Measurements from ENCODE around the gene GALNT10. TPM values are rescaled to one million over a fixed set of nuclear protein-coding genes. Genes with fewer than 3 reads are reported as not detected.

Gene GALNT10
- total RNA-seq, 2 experiments from 2014 or later = 12.9 to 15.2 TPM

DNA sequence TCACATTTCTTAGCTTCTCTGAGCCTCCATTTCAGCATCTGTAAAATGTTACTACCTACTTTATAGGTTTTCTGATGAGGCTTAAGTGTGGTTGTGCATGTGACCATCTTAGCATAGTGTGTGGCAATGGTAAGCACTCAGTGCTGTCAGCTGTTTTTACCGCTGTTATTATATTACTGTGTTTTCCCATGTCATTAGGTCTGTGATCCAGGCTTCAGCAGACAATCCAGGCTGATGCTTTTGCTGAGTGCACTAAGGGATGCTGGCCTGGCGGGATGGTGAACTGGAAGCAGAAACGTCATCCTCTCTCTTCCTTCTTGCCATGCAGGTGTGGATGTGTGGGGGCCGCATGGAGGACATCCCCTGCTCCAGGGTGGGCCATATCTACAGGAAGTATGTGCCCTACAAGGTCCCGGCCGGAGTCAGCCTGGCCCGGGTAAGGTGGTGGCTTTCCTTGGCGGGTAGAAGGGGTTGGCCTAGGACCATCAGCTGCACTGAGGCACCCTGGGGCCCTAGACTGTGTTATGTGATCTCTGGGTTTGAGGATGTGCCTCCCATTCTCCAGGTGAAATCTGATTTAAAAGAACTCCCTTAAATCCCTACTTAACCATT, 213.3 kb downstream of the GALNT10 start:
- ChIA-PET CTCF (interaction anchor here (1.1 to 5.9 kb wide), 21 partner anchors 9 to 434 kb away, joined by 3 to 132 read pairs (median 7); partner anchors contain the start of gene GALNT10), POLR2A (interaction anchor here (1.1 to 1.5 kb wide), 2 partner anchors 206 to 332 kb away, joined by 4 read pairs; no protein-coding TSS in a partner anchor)
- no peak overlapping the region for H3K27ac Mint-ChIP-seq

GRCh38 chr5:154405078-154405792, 214.7 kb downstream of the GALNT10 start:
- peak overlapping the region; percentile 53 for H3K4me3 Mint-ChIP-seq
- TF ChIP-seq, protein P1, sequence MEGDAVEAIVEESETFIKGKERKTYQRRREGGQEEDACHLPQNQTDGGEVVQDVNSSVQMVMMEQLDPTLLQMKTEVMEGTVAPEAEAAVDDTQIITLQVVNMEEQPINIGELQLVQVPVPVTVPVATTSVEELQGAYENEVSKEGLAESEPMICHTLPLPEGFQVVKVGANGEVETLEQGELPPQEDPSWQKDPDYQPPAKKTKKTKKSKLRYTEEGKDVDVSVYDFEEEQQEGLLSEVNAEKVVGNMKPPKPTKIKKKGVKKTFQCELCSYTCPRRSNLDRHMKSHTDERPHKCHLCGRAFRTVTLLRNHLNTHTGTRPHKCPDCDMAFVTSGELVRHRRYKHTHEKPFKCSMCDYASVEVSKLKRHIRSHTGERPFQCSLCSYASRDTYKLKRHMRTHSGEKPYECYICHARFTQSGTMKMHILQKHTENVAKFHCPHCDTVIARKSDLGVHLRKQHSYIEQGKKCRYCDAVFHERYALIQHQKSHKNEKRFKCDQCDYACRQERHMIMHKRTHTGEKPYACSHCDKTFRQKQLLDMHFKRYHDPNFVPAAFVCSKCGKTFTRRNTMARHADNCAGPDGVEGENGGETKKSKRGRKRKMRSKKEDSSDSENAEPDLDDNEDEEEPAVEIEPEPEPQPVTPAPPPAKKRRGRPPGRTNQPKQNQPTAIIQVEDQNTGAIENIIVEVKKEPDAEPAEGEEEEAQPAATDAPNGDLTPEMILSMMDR (IDR thresholded peaks at IDR 0.05) = peak; percentile 89
- no peak overlapping the region for H3K27ac Mint-ChIP-seq
- intact Hi-C loops (cut with micrococcal nuclease) = loop anchor here (1.0 to 10.0 kb wide), 2 partner anchors 333 to 430 kb away; no protein-coding TSS in a partner anchor
- peak; percentile 100 for ATAC-seq
- H3K9me3 Mint-ChIP-seq = no peaks in the 10 kb centered on the region
- POLR2A ChIA-PET = interaction anchor here (0.9 to 1.5 kb wide), 2 partner anchors 225 to 333 kb away, joined by 3 to 4 read pairs; no protein-coding TSS in a partner anchor
- DNase-seq = peak; percentile 86
- CTCF ChIA-PET = interaction anchor here (0.6 to 5.9 kb wide), 50 partner anchors 8 to 436 kb away, joined by 3 to 132 read pairs (median 4); partner anchors contain the start of gene GALNT10
- H3K36me3 Mint-ChIP-seq (ENCODE audit: low read depth) = no peaks in the 10 kb centered on the region
- H3K4me1 Mint-ChIP-seq (ENCODE audit: low read depth) = peaks cover 7% of the 10 kb centered on the region
- H3K27me3 Mint-ChIP-seq = no peaks in the 10 kb centered on the region

More for the DNA sequence above, 213.3 kb downstream of the GALNT10 start:
- Mint-ChIP-seq H3K4me1 (ENCODE audit: low read depth) (peaks cover 7% of the 10 kb centered on the region), H3K27me3 (no peaks in the 10 kb centered on the region), H3K36me3 (ENCODE audit: low read depth) (no peaks in the 10 kb centered on the region), H3K9me3 (no peaks in the 10 kb centered on the region), H3K4me3 (no peak overlapping the region)
- ATAC-seq (no peak), DNase-seq (no peak)
- intact Hi-C loops (cut with micrococcal nuclease) = loop anchor here (10.0 kb wide), 1 partner anchor 429 kb away; no protein-coding TSS in a partner anchor
- TF ChIP-seq, protein P1 (IDR thresholded peaks at IDR 0.05) = no peak

DNA sequence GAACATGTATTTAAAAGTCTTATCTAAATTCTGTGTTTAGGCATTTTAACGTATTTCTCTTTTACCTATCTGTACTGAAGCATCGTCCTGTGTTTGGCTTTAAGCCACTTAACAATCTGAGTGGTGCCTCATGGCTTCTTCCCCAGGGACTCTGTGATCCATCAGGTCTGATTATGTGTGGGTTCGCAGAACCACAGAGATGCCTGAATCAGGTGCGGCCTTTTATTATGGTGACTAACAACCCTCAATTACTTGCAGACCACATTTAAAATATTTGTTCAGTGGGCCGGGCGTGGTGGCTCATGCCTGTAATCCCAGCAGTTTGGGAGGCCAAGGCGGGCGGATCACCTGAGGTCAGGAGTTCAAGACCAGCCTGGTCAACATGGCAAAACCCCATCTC, 215.7 kb downstream of the GALNT10 start:
- DNase-seq = no peak
- Mint-ChIP-seq H3K27ac (no peak overlapping the region), H3K4me3 (no peak overlapping the region), H3K4me1 (ENCODE audit: low read depth) (peaks cover 7% of the 10 kb centered on the region), H3K36me3 (ENCODE audit: low read depth) (no peaks in the 10 kb centered on the region), H3K27me3 (no peaks in the 10 kb centered on the region), H3K9me3 (no peaks in the 10 kb centered on the region)
- ChIA-PET POLR2A (no interaction called here), CTCF (interaction anchor here (0.7 to 5.9 kb wide), 11 partner anchors 9 to 431 kb away, joined by 3 to 132 read pairs (median 12); partner anchors contain the start of gene GALNT10)
- no peak for ATAC-seq
- TF ChIP-seq, protein P1 (IDR thresholded peaks at IDR 0.05) = no peak
- intact Hi-C loops (cut with micrococcal nuclease) = loop anchor here (10.0 kb wide), 1 partner anchor 431 kb away; no protein-coding TSS in a partner anchor

GRCh38 chr5:154406826-154407225, 216.3 kb downstream of the GALNT10 start:
- no peak overlapping the region for H3K27ac Mint-ChIP-seq
- CTCF ChIA-PET = interaction anchor here (1.1 to 5.9 kb wide), 5 partner anchors 15 to 431 kb away, joined by 3 to 132 read pairs (median 15); no protein-coding TSS in a partner anchor
- intact Hi-C loops (cut with micrococcal nuclease) = loop anchor here (10.0 kb wide), 1 partner anchor 432 kb away; no protein-coding TSS in a partner anchor

More at GRCh38 chr5:154406826-154407225, 216.3 kb downstream of the GALNT10 start:
- Mint-ChIP-seq H3K9me3 (no peaks in the 10 kb centered on the region), H3K27me3 (no peaks in the 10 kb centered on the region), H3K36me3 (ENCODE audit: low read depth) (no peaks in the 10 kb centered on the region), H3K4me3 (no peak overlapping the region), H3K4me1 (ENCODE audit: low read depth) (peaks cover 7% of the 10 kb centered on the region)
- DNase-seq (no peak), ATAC-seq (no peak)
- POLR2A ChIA-PET = no interaction called here
- TF ChIP-seq, protein P1 (IDR thresholded peaks at IDR 0.05) = no peak

Data from activated CD8-positive, alpha-beta T cell treated with anti-CD3 and anti-CD28 coated beads for 36 hours (primary cell).